Measurements from ENCODE around the gene SOS2.

The SOS2 gene

DNA sequence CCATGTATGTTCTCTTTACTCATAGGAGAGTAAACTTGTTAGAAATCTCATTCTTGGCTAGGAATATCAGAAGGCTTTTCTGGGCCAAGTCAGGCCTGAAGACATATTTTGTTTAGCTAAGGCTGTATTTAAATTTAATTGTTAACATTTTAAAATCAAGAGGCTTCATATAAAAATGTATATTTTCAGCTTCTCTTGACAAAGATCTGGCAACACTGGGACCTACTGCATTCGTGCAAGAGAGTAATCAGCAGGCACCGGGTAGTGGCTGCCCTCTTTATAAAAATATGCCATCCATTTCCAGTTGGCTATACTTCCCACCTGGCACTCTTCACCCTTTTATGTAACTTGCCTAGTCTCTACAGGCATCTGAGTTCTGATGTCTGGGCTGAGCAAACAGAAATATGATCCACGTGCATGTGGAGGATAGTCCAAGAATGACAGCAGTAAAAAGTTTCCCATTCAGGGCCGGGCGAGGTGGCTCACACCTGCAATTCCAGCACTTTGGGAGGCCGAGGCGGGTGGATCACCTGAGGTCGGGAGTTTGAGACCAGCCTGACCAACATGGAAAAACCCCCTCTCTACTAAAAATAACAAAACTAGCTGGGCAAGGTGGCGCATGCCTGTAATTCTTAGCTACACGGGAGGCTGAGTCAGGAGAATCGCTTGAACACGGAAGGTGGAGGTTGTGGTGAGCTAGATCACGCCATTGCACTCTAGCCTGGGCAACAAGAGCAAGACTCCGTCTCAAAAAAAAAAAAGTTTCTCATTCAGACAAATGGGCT lies 2.0 kb upstream of the SOS2 start:
- Histone ChIP-seq H3K27me3 (ENCODE audit: control insufficient read depth in 1 of 2, insufficient read depth in 1 of 2, low read length in 2 of 2) (no peaks in the 10 kb centered on the region), H4K91ac (ENCODE audit: low read length) (no peak overlapping the region), H3K23ac (ENCODE audit: low read length in 2 of 2) (no peak overlapping the region), H2BK5ac (ENCODE audit: low read depth, low read length, poor library complexity, severe bottlenecking) (no peak overlapping the region), H3K4me1 (ENCODE audit: control insufficient read depth, insufficient read depth, low read depth, low read length) (peaks cover 3% of the 10 kb centered on the region), H3K18ac (ENCODE audit: low read depth in 1 of 2, low read length in 2 of 2) (no peak overlapping the region), H3K79me1 (replicated peaks; ENCODE audit: low read length, poor library complexity, severe bottlenecking) (no peaks in the 10 kb centered on the region), H2AFZ (ENCODE audit: low read depth, low read length) (no peak overlapping the region), H2BK12ac (ENCODE audit: low read length in 2 of 2) (no peak overlapping the region), H3K14ac (ENCODE audit: low read length in 2 of 2) (no peak overlapping the region), H3K9ac (ENCODE audit: low read length) (no peak overlapping the region), H2AK5ac (ENCODE audit: low read length, severe bottlenecking) (no peak overlapping the region), H3K4me2 (ENCODE audit: low read length, poor library complexity, severe bottlenecking) (no peak overlapping the region), H3K36me3 (ENCODE audit: control insufficient read depth in 1 of 2, insufficient read depth in 2 of 2, low read depth in 1 of 2, low read length in 2 of 2) (peaks cover 0 to 4% of the 10 kb centered on the region in 2 experiments), H3K4me3 (ENCODE audit: insufficient read depth in 1 of 2, low read depth in 1 of 2, low read length in 2 of 2) (no peak overlapping the region), H2BK120ac (ENCODE audit: low read depth, low read length) (no peak overlapping the region), H3K9me3 (ENCODE audit: control insufficient read depth, low read length) (no peaks in the 10 kb centered on the region), H2BK15ac (ENCODE audit: low read depth, poor library complexity, severe bottlenecking) (no peak overlapping the region), H3K27ac (ENCODE audit: low read length, poor library complexity, severe bottlenecking) (no peak overlapping the region), H3K4ac (ENCODE audit: low read depth in 1 of 2, low read length in 2 of 2) (no peak overlapping the region), H4K8ac (ENCODE audit: low read length) (no peak overlapping the region)
- WGBS: 95% methylated on average over 13 of the region's 14 CpGs
- no peak for DNase-seq

DNA sequence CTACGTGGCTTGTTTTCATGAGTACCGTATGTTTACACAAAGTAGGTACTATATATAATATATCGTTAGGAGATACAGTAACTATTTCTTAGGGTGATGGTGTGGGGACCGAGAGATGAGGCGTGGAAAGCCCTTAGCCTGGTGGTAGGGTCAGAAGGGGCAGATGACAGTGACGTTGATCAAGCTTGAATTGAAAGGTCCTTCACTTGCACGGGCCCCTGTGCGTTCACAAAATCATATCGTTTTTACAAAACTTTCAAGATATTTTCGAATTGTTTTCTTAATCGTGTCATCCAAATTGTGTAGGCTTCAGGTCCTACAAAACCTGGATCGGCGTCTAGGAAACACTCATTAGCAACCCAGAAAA lies 881 bp upstream of the SOS2 start:
- Histone ChIP-seq H2BK15ac (ENCODE audit: low read depth, poor library complexity, severe bottlenecking) (peak overlapping the region; percentile 77), H3K4me3 (ENCODE audit: insufficient read depth in 1 of 2, low read depth in 1 of 2, low read length in 2 of 2) (peak overlapping the region; percentile 83 to 84), H3K27me3 (ENCODE audit: control insufficient read depth in 1 of 2, insufficient read depth in 1 of 2, low read length in 2 of 2) (no peaks in the 10 kb centered on the region), H3K18ac (ENCODE audit: low read depth in 1 of 2, low read length in 2 of 2) (peak overlapping the region; percentile 81 to 87), H2AFZ (ENCODE audit: low read depth, low read length) (peak overlapping the region; percentile 29), H4K8ac (ENCODE audit: low read length) (peak overlapping the region; percentile 97), H3K79me1 (replicated peaks; ENCODE audit: low read length, poor library complexity, severe bottlenecking) (no peaks in the 10 kb centered on the region), H3K27ac (ENCODE audit: low read length, poor library complexity, severe bottlenecking) (peak overlapping the region; percentile 92), H2AK5ac (ENCODE audit: low read length, severe bottlenecking) (no peak overlapping the region), H4K91ac (ENCODE audit: low read length) (peak overlapping the region; percentile 85), H3K36me3 (ENCODE audit: control insufficient read depth in 1 of 2, insufficient read depth in 2 of 2, low read depth in 1 of 2, low read length in 2 of 2) (peaks cover 0 to 4% of the 10 kb centered on the region in 2 experiments), H2BK5ac (ENCODE audit: low read depth, low read length, poor library complexity, severe bottlenecking) (peak overlapping the region; percentile 96), H3K14ac (ENCODE audit: low read length in 2 of 2) (peak overlapping the region in 1 of 2 experiments; percentile 35), H3K9me3 (ENCODE audit: control insufficient read depth, low read length) (no peaks in the 10 kb centered on the region), H2BK120ac (ENCODE audit: low read depth, low read length) (no peak overlapping the region), H3K23ac (ENCODE audit: low read length in 2 of 2) (no peak overlapping the region), H3K4me2 (ENCODE audit: low read length, poor library complexity, severe bottlenecking) (peak overlapping the region; percentile 73), H3K4ac (ENCODE audit: low read depth in 1 of 2, low read length in 2 of 2) (peak overlapping the region in 1 of 2 experiments; percentile 60), H3K9ac (ENCODE audit: low read length) (peak overlapping the region; percentile 95), H2BK12ac (ENCODE audit: low read length in 2 of 2) (no peak overlapping the region), H3K4me1 (ENCODE audit: control insufficient read depth, insufficient read depth, low read depth, low read length) (peaks cover 3% of the 10 kb centered on the region)
- no peak for DNase-seq
- WGBS: 56% methylated on average over 10 of the region's 13 CpGs

DNA sequence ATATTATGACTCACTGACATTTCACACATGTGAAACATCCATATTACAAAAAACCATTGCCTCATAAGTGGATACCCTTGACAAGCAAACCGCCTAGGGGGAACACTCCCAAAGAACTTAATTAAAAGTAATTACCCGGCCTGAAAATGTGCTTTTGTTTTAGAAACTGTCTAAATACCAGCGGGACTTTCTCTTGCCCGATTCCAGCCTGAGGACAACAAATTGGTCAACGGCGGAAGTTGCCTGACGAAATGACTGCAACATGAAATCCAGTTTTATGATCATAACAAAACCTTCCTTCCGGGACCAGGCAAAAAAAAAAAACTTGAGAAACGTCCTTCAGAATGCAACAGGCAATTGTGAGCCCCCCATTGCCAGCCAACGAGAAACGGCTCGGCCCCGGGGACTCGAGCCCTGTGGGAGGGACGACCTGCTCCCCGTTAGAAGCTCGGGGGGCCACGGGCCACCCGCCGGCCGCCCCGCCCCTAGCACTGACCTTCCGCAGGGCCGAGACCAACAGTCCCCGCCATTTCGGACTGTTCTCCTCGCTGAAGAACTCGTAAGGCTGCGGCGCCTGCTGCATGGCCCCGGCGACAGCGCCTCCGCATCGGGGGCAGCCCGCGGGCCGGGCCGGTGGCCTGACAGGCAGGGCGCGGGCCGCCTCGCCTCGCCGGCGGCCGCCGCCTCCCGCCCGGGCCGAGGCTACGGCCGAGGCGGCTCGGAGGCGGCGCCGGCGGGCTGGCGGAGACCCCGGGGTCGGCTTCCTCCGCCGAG lies 490 bp downstream of the SOS2 start:
- peak overlapping the region; percentile 83 to 84 for H3K4me3 ChIP-seq (ENCODE audit: insufficient read depth in 1 of 2, low read depth in 1 of 2, low read length in 2 of 2)
- no peaks in the 10 kb centered on the region for H3K27me3 ChIP-seq (ENCODE audit: control insufficient read depth in 1 of 2, insufficient read depth in 1 of 2, low read length in 2 of 2)
- peak overlapping the region; percentile 95 for H4K8ac ChIP-seq (ENCODE audit: low read length)
- H3K36me3 ChIP-seq (ENCODE audit: control insufficient read depth in 1 of 2, insufficient read depth in 2 of 2, low read depth in 1 of 2, low read length in 2 of 2): peaks cover 0 to 4% of the 10 kb centered on the region in 2 experiments
- no peak overlapping the region for H2AK5ac ChIP-seq (ENCODE audit: low read length, severe bottlenecking)
- no peaks in the 10 kb centered on the region for H3K79me1 ChIP-seq (replicated peaks; ENCODE audit: low read length, poor library complexity, severe bottlenecking)
- no peak overlapping the region for H2BK12ac ChIP-seq (ENCODE audit: low read length in 2 of 2)
- peak overlapping the region; percentile 85 to 99 for H3K18ac ChIP-seq (ENCODE audit: low read depth in 1 of 2, low read length in 2 of 2)
- peaks cover 5% of the 10 kb centered on the region for H3K4me1 ChIP-seq (ENCODE audit: control insufficient read depth, insufficient read depth, low read depth, low read length)
- peak overlapping the region; percentile 96 for H2BK120ac ChIP-seq (ENCODE audit: low read depth, low read length)
- peak overlapping the region; percentile 92 to 97 for H3K4ac ChIP-seq (ENCODE audit: low read depth in 1 of 2, low read length in 2 of 2)
- peak overlapping the region; percentile 94 for H4K91ac ChIP-seq (ENCODE audit: low read length)
- H3K23ac ChIP-seq (ENCODE audit: low read length in 2 of 2): no peak overlapping the region
- no peaks in the 10 kb centered on the region for H3K9me3 ChIP-seq (ENCODE audit: control insufficient read depth, low read length)
- under 1% methylated on average over 53 of the region's 64 CpGs for WGBS
- peak overlapping the region; percentile 92 for H3K9ac ChIP-seq (ENCODE audit: low read length)
- H2BK5ac ChIP-seq (ENCODE audit: low read depth, low read length, poor library complexity, severe bottlenecking): peak overlapping the region; percentile 90
- peak overlapping the region in 1 of 2 experiments; percentile 59 for H3K14ac ChIP-seq (ENCODE audit: low read length in 2 of 2)
- peak overlapping the region; percentile 86 for H2AFZ ChIP-seq (ENCODE audit: low read depth, low read length)
- peak overlapping the region; percentile 82 for H3K4me2 ChIP-seq (ENCODE audit: low read length, poor library complexity, severe bottlenecking)
- H3K27ac ChIP-seq (ENCODE audit: low read length, poor library complexity, severe bottlenecking): peak overlapping the region; percentile 56
- peak overlapping the region; percentile 89 for H2BK15ac ChIP-seq (ENCODE audit: low read depth, poor library complexity, severe bottlenecking)
- peak; percentile 80 for DNase-seq

DNA sequence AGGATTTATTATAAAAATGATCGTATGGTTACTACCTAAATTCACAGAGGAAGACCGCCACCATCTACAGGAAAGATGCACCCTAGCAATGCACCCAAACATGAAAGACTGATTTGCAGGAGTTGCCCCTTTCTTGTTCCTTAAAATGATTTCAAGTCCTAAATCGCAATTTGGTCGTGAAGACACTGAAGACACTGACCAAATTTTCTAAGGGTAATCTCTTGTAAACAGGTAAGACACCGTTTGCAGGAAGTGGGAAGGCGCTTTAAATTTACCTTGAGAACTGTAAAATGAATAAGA lies 1.0 kb downstream of the SOS2 start:
- Histone ChIP-seq H3K14ac (ENCODE audit: low read length in 2 of 2) (no peak overlapping the region), H2BK5ac (ENCODE audit: low read depth, low read length, poor library complexity, severe bottlenecking) (no peak overlapping the region), H2AFZ (ENCODE audit: low read depth, low read length) (no peak overlapping the region), H4K8ac (ENCODE audit: low read length) (no peak overlapping the region), H2BK120ac (ENCODE audit: low read depth, low read length) (no peak overlapping the region), H2AK5ac (ENCODE audit: low read length, severe bottlenecking) (no peak overlapping the region), H2BK12ac (ENCODE audit: low read length in 2 of 2) (no peak overlapping the region), H3K4me2 (ENCODE audit: low read length, poor library complexity, severe bottlenecking) (peak overlapping the region; percentile 82), H3K4ac (ENCODE audit: low read depth in 1 of 2, low read length in 2 of 2) (no peak overlapping the region), H3K27me3 (ENCODE audit: control insufficient read depth in 1 of 2, insufficient read depth in 1 of 2, low read length in 2 of 2) (no peaks in the 10 kb centered on the region), H3K4me1 (ENCODE audit: control insufficient read depth, insufficient read depth, low read depth, low read length) (peaks cover 5% of the 10 kb centered on the region), H3K27ac (ENCODE audit: low read length, poor library complexity, severe bottlenecking) (no peak overlapping the region), H3K9ac (ENCODE audit: low read length) (peak overlapping the region; percentile 92), H3K9me3 (ENCODE audit: control insufficient read depth, low read length) (no peaks in the 10 kb centered on the region), H3K36me3 (ENCODE audit: control insufficient read depth in 1 of 2, insufficient read depth in 2 of 2, low read depth in 1 of 2, low read length in 2 of 2) (peaks cover 0 to 4% of the 10 kb centered on the region in 2 experiments), H3K23ac (ENCODE audit: low read length in 2 of 2) (no peak overlapping the region), H2BK15ac (ENCODE audit: low read depth, poor library complexity, severe bottlenecking) (no peak overlapping the region), H4K91ac (ENCODE audit: low read length) (no peak overlapping the region), H3K4me3 (ENCODE audit: insufficient read depth in 1 of 2, low read depth in 1 of 2, low read length in 2 of 2) (peak overlapping the region in 1 of 2 experiments; percentile 84), H3K18ac (ENCODE audit: low read depth in 1 of 2, low read length in 2 of 2) (no peak overlapping the region), H3K79me1 (replicated peaks; ENCODE audit: low read length, poor library complexity, severe bottlenecking) (no peaks in the 10 kb centered on the region)
- 33% methylated on average over 4 of the region's 6 CpGs for WGBS
- DNase-seq: no peak

Data from mesenchymal stem cell (in vitro differentiated cells and primary cell).